HEK293 (cell line): ENCODE data around the gene CRMP1.
"Not testable (repeated sequence)": the region's sequence is repeated elsewhere in the genome, so short reads cannot be mapped to it uniquely, and the experiment has no call there.

ENCODE experiments used
- CTCF ChIA-PET: fragments of 350-600 bp; formaldehyde crosslinking; extraction: SDS; loops from one replicate; lab custom pipeline; 2021; ENCODE audit warnings: antibody characterized with exemption; lab: Yijun Ruan, JAX
- POLR2A ChIA-PET: fragments of 300-600 bp; formaldehyde crosslinking; extraction: SDS; loops from one replicate; lab custom pipeline; 2020; ENCODE audit warnings: antibody characterized with exemption, inconsistent platforms; lab: Yijun Ruan, JAX
- H3K27ac ChIP-seq: fragments of 200-500 bp; sonication (Bioruptor generic); 2 replicates; pipeline ENCODE4 v1.5.1; 2014; ENCODE audit warnings: low read depth, low read length, control low read depth, inconsistent platforms; ENCODE audit errors: extremely low read depth
- H3K36me3 ChIP-seq, 2 experiments: fragments of 200-500 bp in 1 of 2; sonication (Bioruptor generic) in 1 of 2; 1 replicate in 1 of 2; 2 replicates in 1 of 2; pipeline ENCODE4 v1.5.1; 2014 to 2017; ENCODE audit warnings: inconsistent platforms in 2 of 2, low read length in 2 of 2; ENCODE audit not compliant: control insufficient read depth in 2 of 2, insufficient read depth in 1 of 2
- H3K4me1 ChIP-seq: fragments of 200-500 bp; sonication (Bioruptor generic); 2 replicates; pipeline ENCODE4 v1.5.1; 2014; ENCODE audit warnings: mild to moderate bottlenecking, low read length, inconsistent platforms; ENCODE audit not compliant: control insufficient read depth, insufficient read depth
- H3K4me3 ChIP-seq: 2 replicates; pipeline ENCODE4 v1.5.1; 2011; ENCODE audit warnings: low read depth, mild to moderate bottlenecking, control low read depth, low read length, moderate library complexity
- H3K9me3 ChIP-seq: fragments of 200-500 bp; sonication (Bioruptor generic); 2 replicates; pipeline ENCODE4 v1.5.1; 2014; ENCODE audit warnings: low read depth, low read length, inconsistent platforms; ENCODE audit not compliant: control insufficient read depth, insufficient read depth
- KLF1 ChIP-seq: fragments of 450-650 bp; formaldehyde crosslinking; IDR thresholded peaks from 2 replicates; pipeline ENCODE4 v1.5.1; 2016; ENCODE audit warnings: missing biosample characterization, missing genetic modification characterization
- KLF16 ChIP-seq: fragments of 450-650 bp; formaldehyde crosslinking; IDR thresholded peaks from 2 replicates; pipeline ENCODE4 v1.5.1; 2017; ENCODE audit warnings: missing biosample characterization, missing genetic modification characterization
- KLF8 ChIP-seq: fragments of 450-650 bp; formaldehyde crosslinking; IDR thresholded peaks from 2 replicates; pipeline ENCODE4 v1.5.1; 2016; ENCODE audit warnings: missing biosample characterization, missing genetic modification characterization
- YY1 ChIP-seq: fragments of 450-650 bp; formaldehyde crosslinking; IDR thresholded peaks from 2 replicates; pipeline ENCODE4 v1.5.1; 2018; ENCODE audit warnings: missing biosample characterization, missing genetic modification characterization
- ZFP3 ChIP-seq: fragments of 450-650 bp; formaldehyde crosslinking; IDR thresholded peaks from 2 replicates; pipeline ENCODE4 v1.5.1; 2016; ENCODE audit warnings: low read depth, missing biosample characterization, missing genetic modification characterization
- ZIC2 ChIP-seq: fragments of 450-650 bp; formaldehyde crosslinking; IDR thresholded peaks from 2 replicates; pipeline ENCODE4 v1.5.1; 2016; ENCODE audit warnings: missing biosample characterization, missing genetic modification characterization
- ZNF112 ChIP-seq: fragments of 450-650 bp; formaldehyde crosslinking; IDR thresholded peaks from 2 replicates; pipeline ENCODE4 v1.5.0; 2017; ENCODE audit warnings: missing biosample characterization, missing genetic modification characterization
- ZNF132 ChIP-seq: fragments of 450-650 bp; formaldehyde crosslinking; IDR thresholded peaks from 2 replicates; pipeline ENCODE4 v1.5.1; 2017; ENCODE audit warnings: missing biosample characterization, missing genetic modification characterization, borderline replicate concordance
- ZNF19 ChIP-seq: fragments of 450-650 bp; formaldehyde crosslinking; IDR thresholded peaks from 2 replicates; pipeline ENCODE4; 2016; ENCODE audit warnings: missing biosample characterization, missing genetic modification characterization, low read depth
- ZNF202 ChIP-seq: fragments of 450-650 bp; formaldehyde crosslinking; IDR thresholded peaks from 2 replicates; pipeline ENCODE4 v1.5.1; 2016; ENCODE audit warnings: missing biosample characterization, missing genetic modification characterization, borderline replicate concordance
- ZNF214 ChIP-seq: fragments of 450-650 bp; formaldehyde crosslinking; IDR thresholded peaks from 2 replicates; pipeline ENCODE4 v1.5.1; 2017; ENCODE audit warnings: missing biosample characterization, mild to moderate bottlenecking, missing genetic modification characterization, borderline replicate concordance
- ZNF248 ChIP-seq: fragments of 450-650 bp; formaldehyde crosslinking; IDR thresholded peaks from 2 replicates; pipeline ENCODE4 v1.5.1; 2017; ENCODE audit warnings: missing biosample characterization, missing genetic modification characterization
- ZNF416 ChIP-seq: fragments of 450-650 bp; formaldehyde crosslinking; IDR thresholded peaks from 2 replicates; pipeline ENCODE4 v1.5.1; 2016; ENCODE audit warnings: missing biosample characterization, missing genetic modification characterization
- ZNF600 ChIP-seq: fragments of 450-650 bp; formaldehyde crosslinking; IDR thresholded peaks from 2 replicates; pipeline ENCODE4 v1.5.1; 2016; ENCODE audit warnings: missing biosample characterization, missing genetic modification characterization
- ZNF747 ChIP-seq: fragments of 450-650 bp; formaldehyde crosslinking; IDR thresholded peaks from 2 replicates; pipeline ENCODE4 v1.5.1; 2016; ENCODE audit warnings: missing biosample characterization, missing genetic modification characterization
- ZNF843 ChIP-seq: fragments of 450-650 bp; formaldehyde crosslinking; IDR thresholded peaks from 2 replicates; pipeline ENCODE4 v1.5.1; 2016; ENCODE audit warnings: missing biosample characterization, missing genetic modification characterization
- TF ChIP-seq, protein P1 (sequence below): fragments of 450-650 bp; formaldehyde crosslinking; IDR thresholded peaks from 2 replicates; pipeline ENCODE4 v1.5.1; 2017; ENCODE audit warnings: missing biosample characterization, missing genetic modification characterization
- TF ChIP-seq, protein P2 (sequence below): IDR thresholded peaks from 2 replicates; pipeline ENCODE4 v1.6.1; 2011; ENCODE audit warnings: mild to moderate bottlenecking, low read depth, low read length, borderline replicate concordance
- TF ChIP-seq, protein P3 (sequence below): fragments of 450-650 bp; formaldehyde crosslinking; IDR thresholded peaks from 2 replicates; pipeline ENCODE4 v1.5.1; 2016; ENCODE audit warnings: missing biosample characterization, missing genetic modification characterization

The CRMP1 gene

DNA sequence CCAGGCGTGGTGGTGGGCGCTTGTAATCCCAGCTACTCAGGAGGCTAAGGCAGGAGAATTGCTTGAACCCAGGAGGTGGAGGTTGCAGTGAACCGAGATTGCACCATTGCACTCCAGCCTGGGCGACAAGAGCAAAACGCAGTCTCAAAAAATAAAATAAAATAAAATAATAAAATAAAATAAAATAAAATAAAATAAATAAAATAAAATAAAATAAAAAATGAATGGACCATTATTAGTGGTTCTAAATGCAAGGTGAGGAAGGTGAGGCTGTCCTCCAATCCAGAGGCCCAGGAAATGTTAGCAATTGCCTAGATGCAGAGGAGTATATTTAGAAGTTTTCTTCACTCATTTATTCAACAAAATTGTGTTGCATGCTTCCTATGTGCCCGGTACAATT is 55.4 kb downstream of the CRMP1 start:
- H3K4me3 ChIP-seq, POLR2A ChIA-PET, H3K36me3 ChIP-seq, CTCF ChIA-PET, H3K4me1 ChIP-seq, H3K27ac ChIP-seq, H3K9me3 ChIP-seq: not testable (repeated sequence)

DNA sequence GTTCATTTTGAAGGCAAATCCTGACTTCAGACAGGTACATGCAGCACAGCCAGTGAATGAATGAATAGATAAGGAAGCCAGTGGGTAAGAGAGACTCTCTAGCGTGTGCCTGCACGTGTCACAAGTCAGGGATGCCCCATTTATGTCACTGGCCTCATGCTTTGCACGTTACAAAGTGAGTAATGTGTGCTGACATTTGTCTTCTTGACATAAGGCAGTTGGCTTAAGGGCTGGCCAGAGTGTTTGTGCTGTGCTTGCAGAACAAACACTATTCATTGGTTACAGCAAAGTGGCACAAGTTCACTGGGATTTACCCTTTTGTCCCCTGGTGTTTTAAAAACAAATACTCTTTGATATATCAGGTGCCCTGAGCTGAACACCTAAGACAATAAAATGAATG is 55.9 kb downstream of the CRMP1 start:
- ChIA-PET POLR2A (no interaction called here), CTCF (no interaction called here)

DNA sequence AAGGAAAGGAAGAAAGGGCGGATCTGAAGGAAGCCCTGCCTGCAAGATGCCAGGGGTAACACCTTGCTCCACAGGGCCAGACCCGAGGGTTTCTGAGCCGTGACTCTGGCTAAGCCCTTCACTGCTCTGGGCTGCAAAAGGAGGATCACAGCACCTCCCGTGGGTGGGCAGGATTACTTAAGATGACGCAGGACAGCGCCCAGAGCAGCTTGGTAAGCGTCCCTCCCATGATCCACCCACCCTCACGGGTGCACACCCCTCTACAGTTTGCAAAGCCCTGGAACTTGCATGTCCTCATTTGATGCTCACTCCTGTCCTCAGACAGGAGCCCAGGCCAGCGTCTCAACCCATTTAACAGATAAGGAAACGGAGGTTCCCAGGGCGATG is 64.9 kb downstream of the CRMP1 start:
- 0 out of 2 replicates have a peak, but pooled peaks have one; percentile 23 for TF ChIP-seq KLF1 (tag by site-specific recombination)
- no peak for TF ChIP-seq ZNF600 (tag by site-specific recombination)
- TF ChIP-seq ZNF843 = no peak
- TF ChIP-seq ZFP3 (tag by site-specific recombination) = no peak
- no peak overlapping the region for H3K27ac ChIP-seq
- peaks cover 0 to 36% of the 10 kb centered on the region in 2 experiments; a peak in 1 of 3 replicates for H3K36me3 ChIP-seq
- no peaks in the 10 kb centered on the region for H3K9me3 ChIP-seq
- H3K4me1 ChIP-seq = no peaks in the 10 kb centered on the region
- ChIA-PET CTCF (interaction anchor here (0.6 kb wide), 1 partner anchor 293 kb away, joined by 3 read pairs; no protein-coding TSS in a partner anchor), POLR2A (no interaction called here)
- H3K4me3 ChIP-seq = no peak overlapping the region

More for the DNA sequence above, 55.9 kb downstream of the CRMP1 start:
- H3K4me1 ChIP-seq = no peaks in the 10 kb centered on the region
- no peak overlapping the region for H3K4me3 ChIP-seq
- H3K36me3 ChIP-seq = no peaks in the 10 kb centered on the region
- no peak overlapping the region for H3K27ac ChIP-seq
- TF ChIP-seq ZIC2 (no peak), ZNF214 (tag by site-specific recombination) (no peak), ZNF416 (tag by site-specific recombination) (no peak), ZNF112 (tag by site-specific recombination) (no peak), ZNF747 (no peak), ZFP3 (tag by site-specific recombination) (no peak), KLF8 (tag by site-specific recombination) (no peak), ZNF132 (no peak), ZNF248 (no peak), YY1 (tag by site-specific recombination) (no peak), ZNF202 (tag by site-specific recombination) (no peak), KLF16 (tag by site-specific recombination) (no peak), ZNF19 (tag by site-specific recombination) (no peak)
- TF ChIP-seq, protein P1, sequence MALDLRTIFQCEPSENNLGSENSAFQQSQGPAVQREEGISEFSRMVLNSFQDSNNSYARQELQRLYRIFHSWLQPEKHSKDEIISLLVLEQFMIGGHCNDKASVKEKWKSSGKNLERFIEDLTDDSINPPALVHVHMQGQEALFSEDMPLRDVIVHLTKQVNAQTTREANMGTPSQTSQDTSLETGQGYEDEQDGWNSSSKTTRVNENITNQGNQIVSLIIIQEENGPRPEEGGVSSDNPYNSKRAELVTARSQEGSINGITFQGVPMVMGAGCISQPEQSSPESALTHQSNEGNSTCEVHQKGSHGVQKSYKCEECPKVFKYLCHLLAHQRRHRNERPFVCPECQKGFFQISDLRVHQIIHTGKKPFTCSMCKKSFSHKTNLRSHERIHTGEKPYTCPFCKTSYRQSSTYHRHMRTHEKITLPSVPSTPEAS (tag by site-specific recombination) = no peak
- TF ChIP-seq, protein P2, sequence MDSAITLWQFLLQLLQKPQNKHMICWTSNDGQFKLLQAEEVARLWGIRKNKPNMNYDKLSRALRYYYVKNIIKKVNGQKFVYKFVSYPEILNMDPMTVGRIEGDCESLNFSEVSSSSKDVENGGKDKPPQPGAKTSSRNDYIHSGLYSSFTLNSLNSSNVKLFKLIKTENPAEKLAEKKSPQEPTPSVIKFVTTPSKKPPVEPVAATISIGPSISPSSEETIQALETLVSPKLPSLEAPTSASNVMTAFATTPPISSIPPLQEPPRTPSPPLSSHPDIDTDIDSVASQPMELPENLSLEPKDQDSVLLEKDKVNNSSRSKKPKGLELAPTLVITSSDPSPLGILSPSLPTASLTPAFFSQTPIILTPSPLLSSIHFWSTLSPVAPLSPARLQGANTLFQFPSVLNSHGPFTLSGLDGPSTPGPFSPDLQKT = no peak
- TF ChIP-seq, protein P3, sequence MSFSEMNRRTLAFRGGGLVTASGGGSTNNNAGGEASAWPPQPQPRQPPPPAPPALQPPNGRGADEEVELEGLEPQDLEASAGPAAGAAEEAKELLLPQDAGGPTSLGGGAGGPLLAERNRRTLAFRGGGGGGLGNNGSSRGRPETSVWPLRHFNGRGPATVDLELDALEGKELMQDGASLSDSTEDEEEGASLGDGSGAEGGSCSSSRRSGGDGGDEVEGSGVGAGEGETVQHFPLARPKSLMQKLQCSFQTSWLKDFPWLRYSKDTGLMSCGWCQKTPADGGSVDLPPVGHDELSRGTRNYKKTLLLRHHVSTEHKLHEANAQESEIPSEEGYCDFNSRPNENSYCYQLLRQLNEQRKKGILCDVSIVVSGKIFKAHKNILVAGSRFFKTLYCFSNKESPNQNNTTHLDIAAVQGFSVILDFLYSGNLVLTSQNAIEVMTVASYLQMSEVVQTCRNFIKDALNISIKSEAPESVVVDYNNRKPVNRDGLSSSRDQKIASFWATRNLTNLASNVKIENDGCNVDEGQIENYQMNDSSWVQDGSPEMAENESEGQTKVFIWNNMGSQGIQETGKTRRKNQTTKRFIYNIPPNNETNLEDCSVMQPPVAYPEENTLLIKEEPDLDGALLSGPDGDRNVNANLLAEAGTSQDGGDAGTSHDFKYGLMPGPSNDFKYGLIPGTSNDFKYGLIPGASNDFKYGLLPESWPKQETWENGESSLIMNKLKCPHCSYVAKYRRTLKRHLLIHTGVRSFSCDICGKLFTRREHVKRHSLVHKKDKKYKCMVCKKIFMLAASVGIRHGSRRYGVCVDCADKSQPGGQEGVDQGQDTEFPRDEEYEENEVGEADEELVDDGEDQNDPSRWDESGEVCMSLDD (tag by site-specific recombination) = no peak
- no peaks in the 10 kb centered on the region for H3K9me3 ChIP-seq
